GM18511 (cell line): ENCODE results near the gene C1QTNF6.

Experiments
- ATAC-seq: cut with Tn5 transposase; IDR thresholded peaks from one replicate; pipeline ENCODE4 v1.9.1; 2021; ENCODE audit warnings: mild to moderate bottlenecking, moderate library complexity; ENCODE audit not compliant: unreplicated experiment

C1QTNF6 gene

DNA sequence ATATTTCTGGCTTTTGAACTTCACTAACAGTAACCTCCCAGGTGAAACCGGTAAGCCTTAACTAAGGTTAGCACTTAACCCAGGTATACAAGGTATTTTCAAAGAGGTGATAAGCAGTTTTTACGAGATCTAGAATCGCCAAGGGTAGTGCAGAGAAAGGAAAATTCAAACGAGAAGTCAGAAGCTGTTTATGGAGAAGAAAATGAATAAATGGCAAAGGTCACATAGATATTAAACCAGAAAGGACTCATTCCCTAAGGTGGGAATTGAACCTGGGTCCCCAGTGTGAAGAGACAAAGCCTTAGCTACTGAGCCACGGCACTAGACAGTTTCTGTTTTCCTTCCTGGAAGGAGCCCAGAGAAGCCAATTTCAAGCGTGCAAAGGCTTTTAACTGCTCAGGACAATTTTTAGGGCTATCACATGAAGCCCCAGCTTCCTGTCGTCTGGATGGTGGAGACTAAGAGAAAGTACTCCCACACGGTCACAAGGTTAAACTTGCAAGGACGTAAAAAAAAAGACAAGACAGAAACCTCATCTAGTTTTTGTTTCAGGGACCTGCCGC lies 5.7 kb upstream of the C1QTNF6 start:
- ATAC-seq, result no peak

DNA sequence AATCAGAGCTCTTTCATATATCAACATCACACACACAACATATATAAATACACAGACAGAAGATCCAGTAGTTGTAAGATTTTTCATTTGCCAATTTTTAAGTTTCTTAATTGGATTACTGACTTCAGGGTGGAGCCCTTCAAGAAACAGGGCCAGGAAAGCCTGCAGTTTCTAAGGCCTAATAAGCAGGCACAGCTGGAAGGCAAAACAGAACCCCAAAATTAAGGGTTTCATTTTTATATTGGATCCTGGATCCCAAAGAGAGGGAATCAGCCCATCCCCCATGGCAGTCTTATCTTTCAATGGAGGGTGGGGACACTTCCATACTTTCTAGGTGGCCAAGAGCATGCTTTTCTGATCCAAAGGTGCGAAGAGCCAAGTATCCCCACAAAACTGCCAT lies 4.7 kb upstream of the C1QTNF6 start:
- no peak for ATAC-seq

DNA sequence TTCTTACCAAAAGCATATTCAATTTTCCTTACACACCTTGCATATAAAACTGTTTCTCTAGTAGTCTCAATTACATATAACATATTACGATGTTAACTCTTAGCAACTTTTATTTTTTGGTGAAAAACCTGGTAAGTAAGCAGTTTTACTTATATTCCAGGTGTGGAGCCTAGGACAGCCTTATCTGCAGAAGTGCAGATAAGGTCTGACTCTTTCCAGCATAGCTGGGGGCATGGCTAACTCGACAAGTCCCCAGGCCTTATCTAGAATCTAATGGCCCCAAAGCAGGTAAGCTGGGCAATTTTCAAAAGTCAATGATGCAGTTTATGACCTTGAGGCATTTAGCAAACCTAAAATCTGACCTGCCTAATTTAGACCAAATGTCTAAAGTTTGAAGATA lies 4.2 kb upstream of the C1QTNF6 start:
- ATAC-seq, result no peak

DNA sequence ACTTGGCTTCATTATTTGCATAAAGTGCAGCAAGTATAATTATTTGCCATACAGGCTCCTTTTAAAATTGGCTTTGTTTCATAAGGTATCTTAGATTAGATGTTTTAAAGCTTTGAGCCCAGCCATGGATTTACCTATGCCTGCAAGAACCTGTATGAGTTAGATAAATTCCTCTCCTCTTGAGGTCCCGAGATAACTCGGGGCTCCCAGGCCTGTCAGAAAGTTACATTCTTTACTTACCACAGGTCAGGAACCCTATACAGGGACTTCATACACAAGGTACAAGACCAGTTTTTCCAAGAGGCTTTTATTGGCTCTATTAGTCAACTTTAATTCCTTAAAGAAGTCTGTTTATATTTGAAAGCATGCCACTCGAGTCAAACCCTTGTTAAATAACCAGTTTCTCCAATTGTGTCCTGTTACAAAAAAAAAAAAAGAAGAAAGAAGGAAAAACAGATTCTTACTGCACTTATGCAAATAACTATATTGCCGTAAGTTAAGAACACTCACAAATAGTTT lies 2.3 kb upstream of the C1QTNF6 start:
- ATAC-seq, result no peak

DNA sequence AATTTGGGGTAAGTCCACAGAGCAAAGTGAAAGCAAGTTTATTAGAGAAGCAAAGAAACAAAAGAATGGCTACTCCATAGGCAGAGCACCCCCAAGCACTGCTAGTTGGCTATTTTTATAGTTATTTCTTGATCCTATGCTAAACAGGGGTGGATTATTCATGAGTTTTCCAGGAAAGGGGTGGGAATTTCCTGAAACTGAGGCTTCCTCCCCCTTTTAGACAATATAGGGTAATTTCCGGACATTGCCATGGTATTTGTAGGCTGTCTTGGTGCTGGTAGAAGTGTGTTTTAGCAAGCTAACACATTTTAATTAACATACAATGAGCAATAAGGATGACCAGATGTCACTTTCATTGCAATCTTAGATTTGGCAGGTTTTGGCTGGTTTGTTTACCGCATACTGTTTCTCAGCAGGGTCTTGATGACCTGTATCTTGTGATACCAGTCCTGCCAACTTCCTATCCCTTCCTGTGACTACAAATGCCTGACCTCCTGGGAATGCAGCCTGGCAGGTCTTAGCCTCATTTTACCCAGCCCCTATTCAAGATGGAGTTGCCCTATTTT lies 937 bp upstream of the C1QTNF6 start:
- no peak for ATAC-seq

DNA sequence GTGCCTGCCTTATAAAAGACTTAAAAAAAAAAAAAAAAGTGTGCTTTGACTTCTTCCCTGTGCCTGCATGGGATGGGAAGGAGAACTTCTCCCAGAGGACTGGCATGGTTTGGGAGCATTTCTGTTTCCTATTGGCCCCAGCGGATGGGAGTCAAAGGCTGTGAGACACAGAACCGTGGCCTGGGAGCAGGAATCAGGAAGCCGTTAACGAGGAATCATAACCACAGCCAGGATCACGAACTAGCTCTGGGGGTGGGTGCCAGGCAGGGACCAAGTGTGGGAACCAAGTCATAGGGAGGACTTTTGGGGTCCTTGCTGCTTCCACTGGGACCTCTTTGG lies 526 bp downstream of the C1QTNF6 start:
- no peak for ATAC-seq

DNA sequence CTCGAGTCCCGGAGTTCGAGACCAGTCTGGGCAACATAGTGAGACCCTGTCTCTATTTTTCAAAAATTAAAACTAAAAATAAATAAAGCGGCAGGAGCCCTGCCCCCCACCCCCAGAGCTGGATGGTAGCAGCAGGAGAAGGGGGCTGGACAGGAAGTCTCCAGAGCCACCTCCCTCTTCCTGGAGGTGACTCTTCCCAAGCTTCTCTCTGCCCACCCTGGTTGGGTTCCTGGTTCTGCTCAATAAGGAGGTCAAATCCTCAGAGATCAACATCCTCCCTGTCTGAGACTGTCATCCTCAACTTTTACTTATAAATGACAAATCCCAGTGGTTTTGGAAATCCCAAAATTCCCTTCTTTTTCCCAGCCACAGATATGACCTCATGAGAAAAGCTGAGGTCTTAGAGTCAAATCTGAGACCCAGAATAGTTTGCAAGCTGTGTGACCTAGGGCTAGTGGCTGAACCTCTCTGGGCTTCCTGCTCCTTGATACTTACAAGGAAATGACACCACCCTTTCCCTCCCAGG lies 987 bp downstream of the C1QTNF6 start:
- no peak for ATAC-seq

DNA sequence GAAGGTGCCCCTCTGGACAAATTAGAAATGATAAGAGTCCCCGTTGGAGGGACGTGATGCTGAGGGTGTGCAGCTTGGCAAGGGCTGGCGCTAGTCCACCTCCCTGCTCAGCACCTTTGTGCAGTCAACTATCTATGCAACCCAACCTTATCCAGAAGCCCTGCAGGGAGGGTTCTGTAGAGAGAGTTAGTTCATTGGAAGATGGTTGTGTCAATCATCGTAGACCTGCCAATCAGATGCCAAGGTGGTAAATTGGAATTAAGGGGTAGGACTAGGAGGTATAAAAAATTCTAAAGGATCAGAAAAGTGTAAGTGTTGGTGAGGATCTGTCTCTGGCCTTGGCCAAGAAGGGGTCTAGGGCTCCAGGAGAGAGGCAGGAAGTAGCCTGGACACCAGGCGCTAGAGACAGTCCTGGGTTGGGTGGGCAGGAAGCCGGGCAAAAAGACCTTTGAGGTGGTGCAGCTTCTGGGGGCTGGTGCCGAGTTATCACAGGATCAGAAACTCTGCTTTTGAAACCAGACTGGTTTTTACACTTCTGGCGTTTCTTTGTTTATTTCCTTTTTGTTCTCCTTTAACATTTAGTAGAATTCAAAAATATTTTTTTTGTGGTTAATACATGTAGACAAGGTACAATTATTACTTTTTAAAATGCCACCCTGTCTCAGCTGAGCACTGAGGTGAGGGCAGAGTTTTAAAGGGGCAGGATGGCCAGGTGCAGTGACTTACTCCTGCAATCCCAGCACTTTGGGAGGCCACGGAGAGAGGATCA lies 1.6 kb downstream of the C1QTNF6 start:
- no peak for ATAC-seq

DNA sequence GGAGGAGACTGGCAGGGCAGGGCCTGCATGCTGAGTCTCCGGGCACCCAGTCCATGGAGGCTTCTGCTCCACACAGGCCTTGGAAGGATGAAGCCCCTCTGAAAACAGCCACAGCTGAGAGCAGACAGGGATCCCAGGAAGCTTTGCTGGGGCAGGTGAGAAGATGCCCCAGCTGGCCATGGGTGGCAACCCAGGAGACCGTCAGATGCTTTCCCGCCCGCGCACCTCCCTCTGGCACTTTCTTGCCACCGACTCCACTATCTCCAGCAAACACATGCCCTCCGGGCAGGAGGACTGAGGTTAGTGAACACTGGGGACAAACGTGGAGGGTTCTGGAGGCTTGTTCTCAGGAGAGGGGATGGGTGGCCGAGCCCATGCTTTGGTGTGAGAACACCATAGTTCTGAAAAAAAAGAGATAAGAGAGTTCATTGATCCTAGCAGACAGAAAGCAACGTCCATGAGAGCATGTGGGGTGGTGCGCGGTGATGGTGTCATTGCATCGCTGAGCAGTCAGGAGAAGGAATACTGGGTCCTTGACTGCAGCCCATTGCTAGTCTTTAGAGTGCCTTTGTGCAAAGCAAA lies 2.3 kb downstream of the C1QTNF6 start:
- no peak for ATAC-seq

DNA sequence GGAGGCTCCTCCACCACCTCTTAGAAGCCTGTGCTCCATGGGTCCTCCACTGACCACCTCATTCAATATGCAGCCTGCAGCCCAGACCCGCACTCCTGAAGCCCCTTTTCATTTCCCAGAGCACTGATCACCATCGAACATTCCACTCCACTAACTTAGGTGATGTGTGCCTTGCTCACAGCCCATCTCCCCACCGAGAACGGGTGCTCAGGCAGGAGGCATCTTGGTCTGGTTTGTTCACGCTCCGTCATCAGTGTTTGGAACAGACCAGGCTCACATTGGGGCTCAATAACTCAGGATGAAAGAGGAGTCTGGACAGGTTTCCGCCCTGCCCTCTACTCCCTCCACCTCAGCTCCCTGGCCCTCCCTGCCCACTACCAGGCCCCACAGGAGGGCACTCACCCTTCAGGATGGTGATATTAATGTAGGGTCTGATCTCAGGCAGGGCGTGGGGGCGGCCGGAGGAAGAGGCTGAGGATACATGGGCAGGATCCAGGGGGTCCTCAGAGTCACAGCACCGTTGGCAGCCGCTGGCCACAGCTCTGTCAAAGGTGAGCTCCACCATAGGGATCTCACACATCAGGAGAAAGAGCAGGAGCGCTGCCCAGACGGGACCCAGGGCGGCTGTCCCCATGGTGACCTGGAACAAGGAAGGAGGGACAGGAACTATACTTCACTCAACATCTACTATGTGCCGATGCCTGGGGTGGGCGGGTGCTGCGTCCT lies 3.1 kb downstream of the C1QTNF6 start:
- ATAC-seq, result no peak

DNA sequence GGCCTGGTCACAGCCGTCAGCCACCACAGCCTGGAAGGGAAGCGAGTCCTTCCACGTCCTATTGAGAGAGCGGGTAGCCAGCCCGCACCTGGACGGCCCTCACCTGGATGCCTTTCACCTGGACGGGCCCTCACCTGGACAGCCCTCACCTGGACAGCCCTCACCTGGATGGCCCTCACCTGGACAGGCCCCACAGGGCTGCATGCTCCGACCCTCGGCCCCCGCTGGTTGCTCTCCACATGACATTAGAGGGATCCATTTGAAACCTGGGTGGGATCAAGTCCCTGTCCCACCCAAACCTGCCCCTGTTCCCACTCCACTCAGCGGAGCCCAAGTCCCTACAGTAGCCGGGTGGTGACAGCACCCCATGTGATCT lies 3.7 kb downstream of the C1QTNF6 start:
- ATAC-seq, result no peak

DNA sequence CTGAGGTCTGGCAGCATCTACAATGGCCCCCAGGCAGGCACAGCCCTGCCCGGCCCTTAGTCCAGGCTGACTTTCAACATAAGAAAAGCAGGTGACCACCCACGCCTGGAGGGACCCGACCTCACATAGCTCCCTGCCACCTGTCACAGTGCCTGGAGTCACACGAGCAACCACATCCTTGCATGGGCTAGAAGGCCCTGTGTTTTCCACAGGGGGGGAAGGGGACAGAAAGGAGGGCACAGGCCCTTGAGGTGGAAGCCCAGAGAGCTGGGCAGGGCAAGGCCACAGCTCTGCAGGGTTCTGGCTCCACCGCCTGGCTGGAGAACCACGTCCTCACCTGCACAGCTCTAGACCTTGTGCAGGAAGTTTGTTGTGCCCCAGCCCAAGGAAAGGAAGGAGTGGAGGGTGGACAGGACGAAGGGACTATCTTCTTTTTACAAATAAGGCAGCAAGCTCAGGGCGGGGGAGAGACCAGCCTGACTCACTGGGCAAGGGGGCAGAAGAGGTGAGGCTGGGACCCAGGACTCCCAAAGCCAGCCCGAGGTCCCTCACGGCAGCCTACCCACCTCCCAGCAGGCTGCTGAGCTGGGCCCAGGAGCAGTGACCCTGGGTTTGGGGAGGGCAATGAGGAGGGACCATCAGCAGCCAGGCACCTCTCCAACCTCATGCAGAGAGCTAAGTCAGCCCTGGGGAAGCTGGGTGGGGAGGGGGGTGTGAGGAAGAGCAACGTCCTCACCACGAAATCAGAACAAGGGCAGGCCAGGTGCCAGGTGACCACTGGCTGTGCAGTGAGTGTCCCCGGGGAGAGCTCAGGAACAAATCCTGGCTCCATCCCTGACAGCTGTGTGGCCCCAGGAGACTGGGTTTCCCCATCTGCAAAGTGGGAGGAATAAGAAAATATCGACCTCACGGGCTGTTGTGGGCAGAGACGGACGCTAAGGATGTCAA lies 4.3 kb downstream of the C1QTNF6 start:
- ATAC-seq, result no peak

DNA sequence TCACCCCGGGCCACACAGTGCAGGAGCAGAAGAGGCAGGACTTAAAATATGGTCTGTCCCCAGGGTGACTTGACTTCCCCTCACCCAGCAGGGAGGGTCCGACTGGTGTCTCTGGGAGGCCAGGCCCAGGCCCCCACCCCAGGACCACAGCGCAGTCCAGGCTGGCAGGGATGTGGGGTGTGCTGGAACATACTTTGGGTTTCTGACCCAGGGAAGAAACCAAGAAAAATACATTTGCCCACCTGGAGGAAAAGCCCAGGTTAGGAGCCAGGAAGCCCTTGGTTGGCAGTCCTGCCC lies 5.2 kb downstream of the C1QTNF6 start:
- ATAC-seq, result no peak

DNA sequence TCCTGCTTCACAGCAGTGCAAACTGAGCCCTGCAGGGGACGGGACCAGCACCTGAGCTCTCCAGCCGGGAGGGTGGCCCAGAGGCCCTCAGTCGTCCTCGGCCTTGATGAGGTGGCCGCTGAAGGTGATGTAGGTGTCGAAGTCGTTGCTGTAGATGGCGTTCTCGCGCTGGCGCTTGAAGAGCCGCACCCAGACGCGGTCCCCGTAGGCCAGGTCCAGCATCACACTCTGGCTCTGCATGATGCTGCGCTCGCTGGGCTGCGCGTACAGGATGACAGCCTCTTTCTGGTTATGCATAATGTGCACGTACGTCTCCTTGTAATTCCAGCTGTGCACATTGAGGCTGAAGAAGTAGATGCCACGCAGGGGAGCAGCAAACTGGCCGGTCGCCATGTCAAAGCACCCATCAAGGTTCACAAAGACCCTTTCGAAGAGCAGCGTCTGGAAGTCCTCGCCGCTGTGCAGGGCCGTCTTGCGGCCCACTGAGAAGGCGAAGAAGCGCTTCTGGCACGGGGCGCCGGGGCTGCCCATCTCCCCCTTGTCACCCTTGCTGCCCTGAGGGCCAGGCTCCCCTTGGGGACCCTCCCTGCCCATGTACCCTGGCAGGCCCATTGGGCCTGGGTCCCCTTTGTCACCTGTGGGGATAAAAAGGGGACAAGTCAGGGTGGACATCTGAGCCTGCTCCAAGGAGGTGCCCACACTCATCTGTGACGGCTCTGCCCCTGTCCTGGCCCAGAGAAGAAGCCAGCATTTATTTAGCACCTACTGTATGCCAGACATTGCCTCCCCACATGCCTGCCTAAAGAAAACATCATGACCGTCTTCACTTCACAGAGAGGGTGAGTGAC lies 5.7 kb downstream of the C1QTNF6 start:
- ATAC-seq, result no peak

DNA sequence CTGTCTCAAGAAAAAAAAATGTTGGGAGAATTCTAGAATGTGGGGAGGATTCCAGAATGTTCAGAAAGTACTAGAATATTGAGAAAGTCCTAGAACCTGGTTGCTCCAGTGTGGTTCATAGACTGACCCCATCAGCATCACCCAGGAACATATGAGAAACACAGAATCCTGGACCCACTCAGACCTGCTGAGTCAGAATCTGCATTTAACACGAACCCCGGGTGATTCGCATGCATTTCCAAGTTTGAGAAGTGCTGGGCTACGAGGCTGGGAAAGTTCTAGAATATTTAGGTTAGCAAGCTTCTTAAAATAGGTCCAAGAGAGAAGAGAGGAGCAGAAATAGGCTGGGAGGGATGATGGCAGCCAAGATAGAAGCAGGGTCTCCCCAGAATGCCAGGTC lies 6.4 kb downstream of the C1QTNF6 start:
- ATAC-seq, result no peak

DNA sequence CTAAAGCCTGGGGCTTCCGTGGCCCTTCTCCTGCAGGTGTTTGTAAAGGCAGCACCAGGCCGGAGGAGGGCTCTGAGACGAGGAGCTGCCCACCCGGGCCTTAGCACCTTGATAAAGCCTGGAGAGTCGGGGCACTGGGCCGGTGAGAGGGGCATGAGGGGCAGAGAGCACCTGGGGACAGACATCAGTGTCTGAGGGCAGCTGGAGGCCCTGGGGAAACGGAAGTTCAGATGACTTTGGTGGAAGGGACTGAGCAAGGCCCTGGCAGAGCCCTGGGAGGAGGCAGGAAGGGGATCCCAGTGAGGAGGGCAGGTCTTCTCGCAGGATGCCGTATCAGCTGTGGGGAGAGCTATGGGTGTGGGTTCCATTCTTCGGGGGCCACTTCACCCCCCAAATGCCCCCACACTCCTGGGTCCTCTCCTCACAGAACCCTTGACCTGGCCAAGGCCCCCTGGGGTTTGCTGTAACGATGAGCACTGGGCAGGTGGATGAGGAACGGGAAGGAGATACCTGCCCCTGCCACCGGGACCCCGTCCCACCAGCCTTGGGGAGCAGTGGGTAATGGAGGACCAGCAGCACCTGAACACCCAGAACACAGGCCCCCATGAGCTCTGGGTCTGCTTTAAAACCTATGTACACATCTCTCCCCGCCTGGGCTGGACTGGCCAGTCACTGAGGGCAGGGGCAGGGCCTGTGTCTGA lies 7.4 kb downstream of the C1QTNF6 start:
- no peak for ATAC-seq

DNA sequence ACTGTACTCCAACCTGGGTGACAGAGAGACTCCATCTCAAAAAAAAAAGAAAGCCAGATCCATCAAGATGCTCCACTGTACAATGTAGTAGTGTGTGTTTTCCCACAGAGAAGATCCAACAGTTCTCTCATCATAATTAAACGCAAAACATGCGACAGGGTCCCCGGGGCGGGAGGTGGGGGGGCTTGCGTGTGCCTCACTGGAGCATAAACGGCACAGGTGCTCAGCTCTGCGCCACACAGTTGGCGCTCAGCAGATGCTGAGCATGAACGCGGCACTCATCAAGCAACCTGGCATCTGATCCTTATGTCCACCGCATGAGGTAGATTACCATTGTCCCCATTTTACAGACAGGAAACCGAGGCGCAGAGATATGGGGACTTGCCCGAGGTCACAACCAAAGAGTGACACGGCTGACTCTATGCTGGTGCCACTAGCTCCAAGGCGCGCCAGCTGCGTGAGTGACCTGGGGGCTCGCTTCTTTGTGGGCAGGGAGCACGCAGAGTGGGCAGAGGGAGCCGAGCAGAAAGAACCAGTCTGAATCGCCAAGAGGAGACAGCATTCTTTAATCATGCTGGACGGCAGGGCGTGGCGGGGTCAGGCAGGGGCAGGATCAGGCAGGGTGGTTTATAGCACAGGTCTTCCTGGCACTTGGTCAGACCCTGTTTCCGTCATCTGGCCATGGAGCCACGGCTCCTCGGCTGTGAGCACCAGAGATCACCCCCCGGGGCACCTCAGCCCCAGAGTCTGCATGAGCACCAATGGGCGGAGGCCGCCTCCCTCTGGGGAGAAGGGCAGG lies 8.2 kb downstream of the C1QTNF6 start:
- no peak for ATAC-seq

DNA sequence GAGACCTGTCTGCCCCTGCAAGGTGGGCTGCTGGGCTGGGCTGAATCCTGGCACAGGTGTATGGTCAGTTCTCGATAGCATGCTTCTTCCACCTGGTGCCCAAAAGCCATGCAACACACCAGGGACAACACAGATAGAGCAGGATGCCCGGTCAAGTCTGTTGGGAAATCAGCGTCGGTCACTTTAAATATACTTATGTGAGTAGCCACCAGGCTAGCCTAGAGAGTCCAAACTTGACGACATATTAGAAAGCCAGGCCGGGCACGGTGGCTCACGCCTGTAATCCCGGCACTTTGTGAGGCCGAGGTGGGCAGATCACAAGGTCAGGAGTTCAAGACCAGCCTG lies 8.9 kb downstream of the C1QTNF6 start:
- no peak for ATAC-seq
